SK-N-SH treated with all-trans-retinoic acid at 6 μM for 48 hours (cell line): ENCODE data around the gene HSDL1.

Experiments
- ATAC-seq: fragments of 200-7000 bp; cut with Tn5 transposase; 3 replicates; pipeline ENCODE4 v1.9.1; 2020; ENCODE audit warnings: mild to moderate bottlenecking, moderate library complexity
- ARNTL ChIP-seq: fragments of 450-650 bp; formaldehyde crosslinking; IDR thresholded peaks from 2 replicates; pipeline ENCODE4 v1.5.0; 2020; ENCODE audit warnings: low read depth, mild to moderate bottlenecking, moderate library complexity, borderline replicate concordance
- BACH2 ChIP-seq: fragments of 250-450 bp; sonication (Bioruptor Pico); IDR thresholded peaks from 2 replicates; pipeline ENCODE4 v1.9.0; 2021; ENCODE audit warnings: mild to moderate bottlenecking, borderline replicate concordance
- CSDC2 ChIP-seq: fragments of 250-450 bp; sonication (Bioruptor Pico); IDR thresholded peaks from 2 replicates; pipeline ENCODE4 v1.5.0; 2020; ENCODE audit warnings: mild to moderate bottlenecking, moderate library complexity
- ESRRG ChIP-seq: fragments of 250-450 bp; sonication (Bioruptor Pico); IDR thresholded peaks from 2 replicates; pipeline ENCODE4 v1.6.1; 2021; ENCODE audit warnings: mild to moderate bottlenecking
- GLIS3 ChIP-seq: fragments of 250-450 bp; sonication (Bioruptor Pico); IDR thresholded peaks from 2 replicates; pipeline ENCODE4 v1.5.0; 2020; ENCODE audit warnings: mild to moderate bottlenecking, moderate library complexity
- OSR1 ChIP-seq: fragments of 250-450 bp; sonication (Bioruptor Pico); IDR thresholded peaks from 2 replicates; pipeline ENCODE4 v1.8.0; 2022; ENCODE audit warnings: moderate library complexity, mild to moderate bottlenecking, inconsistent platforms
- RARB ChIP-seq: fragments of 250-450 bp; sonication (Bioruptor Pico); IDR thresholded peaks from 2 replicates; pipeline ENCODE4 v1.8.0; 2021; ENCODE audit warnings: mild to moderate bottlenecking, moderate library complexity
- SNAI2 ChIP-seq: fragments of 250-450 bp; sonication (Bioruptor Pico); IDR thresholded peaks from 2 replicates; pipeline ENCODE4 v1.5.0; 2020; ENCODE audit warnings: mild to moderate bottlenecking, moderate library complexity
- TCF4 ChIP-seq: fragments of 250-450 bp; sonication (Bioruptor Pico); IDR thresholded peaks from 2 replicates; pipeline ENCODE4 v1.8.0; 2021; ENCODE audit warnings: mild to moderate bottlenecking, moderate library complexity, borderline replicate concordance
- TOX ChIP-seq: fragments of 250-450 bp; sonication (Bioruptor Pico); IDR thresholded peaks from 2 replicates; pipeline ENCODE4 v1.8.0; 2021; ENCODE audit warnings: mild to moderate bottlenecking, moderate library complexity, borderline replicate concordance
- ZC3H10 ChIP-seq: fragments of 250-450 bp; sonication (Bioruptor Pico); IDR thresholded peaks from 2 replicates; pipeline ENCODE4 v1.5.1; 2021; ENCODE audit warnings: mild to moderate bottlenecking, moderate library complexity
- ZFP3 ChIP-seq: fragments of 250-450 bp; sonication (Bioruptor Pico); IDR thresholded peaks from 2 replicates; pipeline ENCODE4 v1.5.0; 2020; ENCODE audit warnings: mild to moderate bottlenecking, moderate library complexity
- ZFP30 ChIP-seq: fragments of 450-650 bp; formaldehyde crosslinking; IDR thresholded peaks from 2 replicates; pipeline ENCODE4 v1.5.0; 2022; ENCODE audit warnings: mild to moderate bottlenecking, moderate library complexity
- ZNF565 ChIP-seq: fragments of 450-650 bp; formaldehyde crosslinking; conservative IDR thresholded peaks from 2 replicates; pipeline ENCODE4 v1.5.0; 2020; ENCODE audit warnings: low read depth, mild to moderate bottlenecking, moderate library complexity
- ZNF70 ChIP-seq: fragments of 450-650 bp; formaldehyde crosslinking; IDR thresholded peaks from 2 replicates; pipeline ENCODE4 v1.5.0; 2020; ENCODE audit warnings: mild to moderate bottlenecking, moderate library complexity
- ZNF8 ChIP-seq: fragments of 450-650 bp; formaldehyde crosslinking; IDR thresholded peaks from 2 replicates; pipeline ENCODE4 v1.5.0; 2020; ENCODE audit warnings: mild to moderate bottlenecking, moderate library complexity
- TF ChIP-seq, protein P1 (sequence below): fragments of 250-450 bp; sonication (Bioruptor Pico); IDR thresholded peaks from 2 replicates; pipeline ENCODE4 v1.5.1; 2021; ENCODE audit warnings: mild to moderate bottlenecking, moderate library complexity
- TF ChIP-seq, protein P2 (sequence below): fragments of 250-450 bp; sonication (Bioruptor Pico); IDR thresholded peaks from 2 replicates; pipeline ENCODE4 v1.8.0; 2020; ENCODE audit warnings: mild to moderate bottlenecking, moderate library complexity, borderline replicate concordance
- TF ChIP-seq, protein P3 (sequence below): fragments of 250-450 bp; sonication (Bioruptor Pico); IDR thresholded peaks from 2 replicates; pipeline ENCODE4 v1.5.1; 2020; ENCODE audit warnings: low read depth, mild to moderate bottlenecking, moderate library complexity
- TF ChIP-seq, protein P4 (sequence below): fragments of 250-450 bp; sonication (Bioruptor Pico); IDR thresholded peaks from 2 replicates; pipeline ENCODE4 v1.5.0; 2020; ENCODE audit warnings: mild to moderate bottlenecking, moderate library complexity

Gene HSDL1

DNA sequence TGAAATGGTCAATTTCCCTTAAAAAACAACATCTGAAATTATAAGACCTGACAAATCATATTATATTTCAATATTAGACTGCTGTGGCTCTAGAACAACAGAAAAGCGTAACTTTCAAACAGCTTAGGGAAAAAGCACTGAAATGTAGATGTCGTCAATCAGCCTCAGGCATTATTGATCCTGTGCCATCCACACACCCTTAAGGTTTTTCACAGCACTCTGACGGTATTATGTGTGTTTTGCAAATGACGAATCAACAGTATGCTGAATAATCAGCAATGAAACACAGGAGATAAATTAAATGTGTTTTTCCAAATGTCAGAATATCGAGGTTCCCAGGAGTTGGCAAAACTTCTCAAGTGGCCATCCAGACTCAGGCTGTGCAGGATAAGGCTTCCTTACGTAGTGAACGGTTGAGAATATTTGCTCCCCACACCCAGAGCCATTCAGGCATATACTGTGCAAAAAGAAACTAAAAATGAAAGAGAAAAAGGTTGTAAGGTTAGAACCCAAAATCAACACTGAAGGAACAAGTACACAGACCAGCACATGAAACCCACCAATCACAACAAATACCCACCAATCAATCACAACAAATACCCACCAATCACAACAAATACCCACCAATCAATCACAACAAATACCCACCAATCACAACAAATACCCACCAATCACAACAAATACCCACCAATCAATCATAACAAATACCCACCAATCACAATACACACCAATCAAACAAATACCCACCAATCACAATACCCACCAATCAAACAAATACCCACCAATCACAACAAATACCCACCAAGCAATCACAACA is 20.5 kb downstream of the HSDL1 start:
- TF ChIP-seq GLIS3 (CRISPR knock-in tag) (no peak), ZNF8 (CRISPR knock-in tag) (no peak), ARNTL (no peak), ZFP3 (CRISPR knock-in tag) (no peak), TCF4 (CRISPR knock-in tag) (no peak), SNAI2 (CRISPR knock-in tag) (no peak), OSR1 (no peak), ZNF70 (CRISPR knock-in tag) (no peak), ZNF565 (no peak), TOX (CRISPR knock-in tag) (no peak), ZFP30 (CRISPR knock-in tag) (no peak), RARB (no peak), BACH2 (CRISPR knock-in tag) (no peak)
- TF ChIP-seq, protein P1, sequence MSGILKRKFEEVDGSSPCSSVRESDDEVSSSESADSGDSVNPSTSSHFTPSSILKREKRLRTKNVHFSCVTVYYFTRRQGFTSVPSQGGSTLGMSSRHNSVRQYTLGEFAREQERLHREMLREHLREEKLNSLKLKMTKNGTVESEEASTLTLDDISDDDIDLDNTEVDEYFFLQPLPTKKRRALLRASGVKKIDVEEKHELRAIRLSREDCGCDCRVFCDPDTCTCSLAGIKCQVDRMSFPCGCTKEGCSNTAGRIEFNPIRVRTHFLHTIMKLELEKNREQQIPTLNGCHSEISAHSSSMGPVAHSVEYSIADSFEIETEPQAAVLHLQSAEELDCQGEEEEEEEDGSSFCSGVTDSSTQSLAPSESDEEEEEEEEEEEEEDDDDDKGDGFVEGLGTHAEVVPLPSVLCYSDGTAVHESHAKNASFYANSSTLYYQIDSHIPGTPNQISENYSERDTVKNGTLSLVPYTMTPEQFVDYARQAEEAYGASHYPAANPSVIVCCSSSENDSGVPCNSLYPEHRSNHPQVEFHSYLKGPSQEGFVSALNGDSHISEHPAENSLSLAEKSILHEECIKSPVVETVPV (CRISPR knock-in tag): no peak
- TF ChIP-seq, protein P2, sequence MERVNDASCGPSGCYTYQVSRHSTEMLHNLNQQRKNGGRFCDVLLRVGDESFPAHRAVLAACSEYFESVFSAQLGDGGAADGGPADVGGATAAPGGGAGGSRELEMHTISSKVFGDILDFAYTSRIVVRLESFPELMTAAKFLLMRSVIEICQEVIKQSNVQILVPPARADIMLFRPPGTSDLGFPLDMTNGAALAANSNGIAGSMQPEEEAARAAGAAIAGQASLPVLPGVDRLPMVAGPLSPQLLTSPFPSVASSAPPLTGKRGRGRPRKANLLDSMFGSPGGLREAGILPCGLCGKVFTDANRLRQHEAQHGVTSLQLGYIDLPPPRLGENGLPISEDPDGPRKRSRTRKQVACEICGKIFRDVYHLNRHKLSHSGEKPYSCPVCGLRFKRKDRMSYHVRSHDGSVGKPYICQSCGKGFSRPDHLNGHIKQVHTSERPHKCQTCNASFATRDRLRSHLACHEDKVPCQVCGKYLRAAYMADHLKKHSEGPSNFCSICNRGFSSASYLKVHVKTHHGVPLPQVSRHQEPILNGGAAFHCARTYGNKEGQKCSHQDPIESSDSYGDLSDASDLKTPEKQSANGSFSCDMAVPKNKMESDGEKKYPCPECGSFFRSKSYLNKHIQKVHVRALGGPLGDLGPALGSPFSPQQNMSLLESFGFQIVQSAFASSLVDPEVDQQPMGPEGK (CRISPR knock-in tag): no peak
- TF ChIP-seq, protein P3, sequence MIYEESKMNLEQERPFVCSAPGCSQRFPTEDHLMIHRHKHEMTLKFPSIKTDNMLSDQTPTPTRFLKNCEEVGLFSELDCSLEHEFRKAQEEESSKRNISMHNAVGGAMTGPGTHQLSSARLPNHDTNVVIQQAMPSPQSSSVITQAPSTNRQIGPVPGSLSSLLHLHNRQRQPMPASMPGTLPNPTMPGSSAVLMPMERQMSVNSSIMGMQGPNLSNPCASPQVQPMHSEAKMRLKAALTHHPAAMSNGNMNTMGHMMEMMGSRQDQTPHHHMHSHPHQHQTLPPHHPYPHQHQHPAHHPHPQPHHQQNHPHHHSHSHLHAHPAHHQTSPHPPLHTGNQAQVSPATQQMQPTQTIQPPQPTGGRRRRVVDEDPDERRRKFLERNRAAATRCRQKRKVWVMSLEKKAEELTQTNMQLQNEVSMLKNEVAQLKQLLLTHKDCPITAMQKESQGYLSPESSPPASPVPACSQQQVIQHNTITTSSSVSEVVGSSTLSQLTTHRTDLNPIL (CRISPR knock-in tag): no peak
- TF ChIP-seq, protein P4, sequence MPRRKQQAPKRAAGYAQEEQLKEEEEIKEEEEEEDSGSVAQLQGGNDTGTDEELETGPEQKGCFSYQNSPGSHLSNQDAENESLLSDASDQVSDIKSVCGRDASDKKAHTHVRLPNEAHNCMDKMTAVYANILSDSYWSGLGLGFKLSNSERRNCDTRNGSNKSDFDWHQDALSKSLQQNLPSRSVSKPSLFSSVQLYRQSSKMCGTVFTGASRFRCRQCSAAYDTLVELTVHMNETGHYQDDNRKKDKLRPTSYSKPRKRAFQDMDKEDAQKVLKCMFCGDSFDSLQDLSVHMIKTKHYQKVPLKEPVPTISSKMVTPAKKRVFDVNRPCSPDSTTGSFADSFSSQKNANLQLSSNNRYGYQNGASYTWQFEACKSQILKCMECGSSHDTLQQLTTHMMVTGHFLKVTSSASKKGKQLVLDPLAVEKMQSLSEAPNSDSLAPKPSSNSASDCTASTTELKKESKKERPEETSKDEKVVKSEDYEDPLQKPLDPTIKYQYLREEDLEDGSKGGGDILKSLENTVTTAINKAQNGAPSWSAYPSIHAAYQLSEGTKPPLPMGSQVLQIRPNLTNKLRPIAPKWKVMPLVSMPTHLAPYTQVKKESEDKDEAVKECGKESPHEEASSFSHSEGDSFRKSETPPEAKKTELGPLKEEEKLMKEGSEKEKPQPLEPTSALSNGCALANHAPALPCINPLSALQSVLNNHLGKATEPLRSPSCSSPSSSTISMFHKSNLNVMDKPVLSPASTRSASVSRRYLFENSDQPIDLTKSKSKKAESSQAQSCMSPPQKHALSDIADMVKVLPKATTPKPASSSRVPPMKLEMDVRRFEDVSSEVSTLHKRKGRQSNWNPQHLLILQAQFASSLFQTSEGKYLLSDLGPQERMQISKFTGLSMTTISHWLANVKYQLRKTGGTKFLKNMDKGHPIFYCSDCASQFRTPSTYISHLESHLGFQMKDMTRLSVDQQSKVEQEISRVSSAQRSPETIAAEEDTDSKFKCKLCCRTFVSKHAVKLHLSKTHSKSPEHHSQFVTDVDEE (CRISPR knock-in tag): no peak
- ATAC-seq: no peak

DNA sequence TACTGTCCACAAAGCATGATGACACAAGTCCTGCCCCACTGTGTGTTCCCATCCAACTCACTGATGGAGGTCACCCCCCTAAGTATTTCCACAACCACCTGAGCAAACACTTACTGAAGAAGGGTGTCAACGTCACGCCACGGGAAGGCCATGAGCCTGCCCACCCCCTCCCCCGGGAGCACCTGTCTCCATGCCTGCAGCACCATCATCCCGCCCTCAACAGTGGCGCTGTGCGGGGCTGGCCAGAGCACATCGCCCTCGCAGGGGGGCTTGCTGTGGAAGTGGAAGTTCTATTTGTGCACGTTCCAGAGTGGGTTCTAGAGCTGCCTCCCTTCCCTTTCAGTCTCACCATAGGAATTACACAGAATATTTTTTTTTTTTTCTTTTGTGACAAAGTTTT is 24.0 kb downstream of the HSDL1 start:
- ATAC-seq: no peak
- no peak for TF ChIP-seq TOX (CRISPR knock-in tag)
- TF ChIP-seq ZC3H10 (CRISPR knock-in tag): no peak
- TF ChIP-seq ZFP3 (CRISPR knock-in tag): no peak
- no peak for TF ChIP-seq RARB
- no peak for TF ChIP-seq ARNTL
- TF ChIP-seq, protein P1 (CRISPR knock-in tag): no peak
- no peak for TF ChIP-seq ESRRG (CRISPR knock-in tag)
- TF ChIP-seq TCF4 (CRISPR knock-in tag): no peak
- no peak for TF ChIP-seq CSDC2 (CRISPR knock-in tag)
- TF ChIP-seq, protein P4 (CRISPR knock-in tag): no peak
